Activated naive CD8-positive, alpha-beta T cell (primary cell): ENCODE data around the gene ZNF675.
"Not testable (repeated sequence)": the region's sequence is repeated elsewhere in the genome, so short reads cannot be mapped to it uniquely, and the experiment has no call there.

Experiments
- H3K27ac Mint-ChIP-seq: one replicate; pipeline ENCODE4 v1.8.0; 2021; ENCODE audit warnings: mixed read lengths
- H3K27me3 Mint-ChIP-seq: one replicate; pipeline ENCODE4 v1.8.0; 2021; ENCODE audit warnings: mixed read lengths
- H3K36me3 Mint-ChIP-seq: one replicate; pipeline ENCODE4 v1.8.0; 2021; ENCODE audit warnings: mixed read lengths
- H3K4me1 Mint-ChIP-seq: one replicate; pipeline ENCODE4 v1.8.0; 2021; ENCODE audit warnings: low read depth, mixed read lengths
- H3K4me3 Mint-ChIP-seq: one replicate; pipeline ENCODE4 v1.8.0; 2021; ENCODE audit warnings: mild to moderate bottlenecking, mixed read lengths
- H3K9me3 Mint-ChIP-seq: one replicate; pipeline ENCODE4 v1.8.0; 2021; ENCODE audit warnings: low read depth, mixed read lengths

ZNF675 gene

GRCh38 chr19:23686621-23687423 is at the start of gene ZNF675:
Gene ZNF675, minus strand, starts transcription at chr19:23687212. Its CDS starts 179 bp downstream, at chr19:23687033.
- peaks cover 42% of the 10 kb centered on the region for H3K4me1 Mint-ChIP-seq
- peak within 1 kb of the TSS; percentile 98 for H3K27ac Mint-ChIP-seq
- H3K36me3 Mint-ChIP-seq = peaks cover 10% of the 10 kb centered on the region
- no peaks in the 10 kb centered on the region for H3K27me3 Mint-ChIP-seq
- H3K4me3 Mint-ChIP-seq = peak within 1 kb of the TSS; percentile 99
- no peaks in the 10 kb centered on the region for H3K9me3 Mint-ChIP-seq

GRCh38 chr19:23730729-23731465 is 43.9 kb upstream of the ZNF675 start:
- not testable (repeated sequence) for H3K4me1 Mint-ChIP-seq, H3K27me3 Mint-ChIP-seq, H3K27ac Mint-ChIP-seq, H3K4me3 Mint-ChIP-seq
- peaks cover 12% of the 10 kb centered on the region for H3K36me3 Mint-ChIP-seq
- H3K9me3 Mint-ChIP-seq = peaks cover 17% of the 10 kb centered on the region

- not testable (repeated sequence) for H3K36me3 Mint-ChIP-seq, H3K4me1 Mint-ChIP-seq, H3K27ac Mint-ChIP-seq, H3K9me3 Mint-ChIP-seq, H3K4me3 Mint-ChIP-seq, H3K27me3 Mint-ChIP-seq
Observed at GRCh38 chr19:23724161-23724560, 37.1 kb upstream of the ZNF675 start.

DNA sequence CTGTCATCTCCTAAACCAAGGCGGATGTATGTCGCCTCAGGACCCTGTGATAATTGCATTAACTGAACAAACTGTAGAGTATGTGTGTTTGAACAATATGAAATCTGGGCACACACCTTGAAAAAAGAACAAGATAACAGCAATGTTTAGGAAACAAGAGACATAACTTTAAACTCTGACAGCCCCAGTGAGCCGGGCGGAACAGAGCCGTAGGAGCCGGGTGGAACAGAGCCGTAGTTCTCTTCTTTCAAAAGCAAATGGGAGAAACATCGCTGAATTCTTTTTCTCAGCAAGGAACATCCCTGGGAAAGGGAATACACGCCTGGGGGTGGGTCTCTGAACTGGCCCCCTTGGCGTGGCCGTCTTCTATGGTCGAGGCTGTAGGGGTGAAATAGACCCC is 31.8 kb upstream of the ZNF675 start:
- peaks cover 9% of the 10 kb centered on the region for H3K4me1 Mint-ChIP-seq
- no peak overlapping the region for H3K4me3 Mint-ChIP-seq
- H3K9me3 Mint-ChIP-seq = no peaks in the 10 kb centered on the region
- H3K27ac Mint-ChIP-seq = no peak overlapping the region
- peaks cover 4% of the 10 kb centered on the region for H3K27me3 Mint-ChIP-seq
- H3K36me3 Mint-ChIP-seq = peaks cover 3% of the 10 kb centered on the region

GRCh38 chr19:23716792-23717191 is 29.8 kb upstream of the ZNF675 start:
- Mint-ChIP-seq H3K9me3 (no peaks in the 10 kb centered on the region), H3K27me3 (peaks cover 4% of the 10 kb centered on the region), H3K27ac (no peak overlapping the region), H3K4me3 (no peak overlapping the region), H3K4me1 (peaks cover 9% of the 10 kb centered on the region), H3K36me3 (peaks cover 3% of the 10 kb centered on the region)

DNA sequence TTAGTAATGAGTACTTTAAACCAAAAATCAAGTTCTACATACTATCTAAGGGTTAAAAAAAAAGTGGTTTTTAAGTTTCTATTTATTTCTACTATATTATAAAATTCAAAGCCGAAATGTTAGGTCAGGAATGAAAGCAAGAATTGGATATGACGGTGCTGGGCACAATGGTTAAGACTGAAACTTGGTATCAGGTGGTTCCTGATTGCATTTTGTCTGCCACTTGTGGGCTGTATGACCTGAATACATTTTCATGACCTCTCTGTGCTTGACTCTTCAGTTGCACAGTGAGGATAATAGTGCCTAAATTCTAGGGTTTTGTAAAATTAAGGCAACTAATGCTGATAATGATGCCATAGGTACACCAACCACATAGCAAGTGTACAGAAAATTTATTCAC is 22.3 kb upstream of the ZNF675 start:
- H3K4me1 Mint-ChIP-seq = no peaks in the 10 kb centered on the region
- peaks cover 8% of the 10 kb centered on the region for H3K36me3 Mint-ChIP-seq
- no peak overlapping the region for H3K4me3 Mint-ChIP-seq
- no peak overlapping the region for H3K27ac Mint-ChIP-seq
- H3K9me3 Mint-ChIP-seq = no peaks in the 10 kb centered on the region
- no peaks in the 10 kb centered on the region for H3K27me3 Mint-ChIP-seq

DNA sequence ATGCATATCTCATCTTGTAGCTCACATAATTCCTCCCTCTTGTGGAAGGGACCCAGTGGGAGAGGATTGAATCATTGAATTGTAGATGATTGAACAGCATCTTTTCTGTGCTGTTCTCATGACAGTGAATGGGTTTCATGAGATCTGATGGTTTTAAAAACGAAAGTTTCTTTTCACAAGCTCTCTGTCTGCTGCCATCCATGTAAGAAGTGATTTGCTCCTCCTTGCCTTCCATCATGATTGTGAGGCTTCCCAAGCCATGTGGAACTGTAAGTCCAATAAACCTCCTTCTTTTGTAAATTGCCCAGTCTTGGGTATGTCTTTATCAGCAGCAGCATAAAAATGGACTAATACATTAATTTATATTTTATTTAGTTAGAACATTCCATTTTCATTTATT is 19.6 kb upstream of the ZNF675 start:
- H3K36me3 Mint-ChIP-seq = peaks cover 8% of the 10 kb centered on the region
- no peaks in the 10 kb centered on the region for H3K9me3 Mint-ChIP-seq
- H3K4me1 Mint-ChIP-seq = no peaks in the 10 kb centered on the region
- peaks cover 2% of the 10 kb centered on the region for H3K27me3 Mint-ChIP-seq
- no peak overlapping the region for H3K4me3 Mint-ChIP-seq
- no peak overlapping the region for H3K27ac Mint-ChIP-seq

GRCh38 chr19:23699521-23699860 is 12.5 kb upstream of the ZNF675 start:
- H3K4me3 Mint-ChIP-seq = peak overlapping the region; percentile 30
- H3K9me3 Mint-ChIP-seq = no peaks in the 10 kb centered on the region
- no peaks in the 10 kb centered on the region for H3K4me1 Mint-ChIP-seq
- H3K27ac Mint-ChIP-seq = no peak overlapping the region
- H3K27me3 Mint-ChIP-seq = peaks cover 2% of the 10 kb centered on the region
- peaks cover 17% of the 10 kb centered on the region for H3K36me3 Mint-ChIP-seq

- Mint-ChIP-seq H3K4me1 (no peaks in the 10 kb centered on the region), H3K4me3 (peak overlapping the region; percentile 47), H3K27ac (peak overlapping the region; percentile 66), H3K36me3 (peaks cover 16% of the 10 kb centered on the region), H3K27me3 (peaks cover 2% of the 10 kb centered on the region), H3K9me3 (no peaks in the 10 kb centered on the region)
Observed at GRCh38 chr19:23698711-23699520, 11.9 kb upstream of the ZNF675 start.

GRCh38 chr19:23692937-23693336 is 5.9 kb upstream of the ZNF675 start:
- not testable (repeated sequence) for H3K4me1 Mint-ChIP-seq, H3K9me3 Mint-ChIP-seq, H3K4me3 Mint-ChIP-seq, H3K27ac Mint-ChIP-seq, H3K27me3 Mint-ChIP-seq, H3K36me3 Mint-ChIP-seq

DNA sequence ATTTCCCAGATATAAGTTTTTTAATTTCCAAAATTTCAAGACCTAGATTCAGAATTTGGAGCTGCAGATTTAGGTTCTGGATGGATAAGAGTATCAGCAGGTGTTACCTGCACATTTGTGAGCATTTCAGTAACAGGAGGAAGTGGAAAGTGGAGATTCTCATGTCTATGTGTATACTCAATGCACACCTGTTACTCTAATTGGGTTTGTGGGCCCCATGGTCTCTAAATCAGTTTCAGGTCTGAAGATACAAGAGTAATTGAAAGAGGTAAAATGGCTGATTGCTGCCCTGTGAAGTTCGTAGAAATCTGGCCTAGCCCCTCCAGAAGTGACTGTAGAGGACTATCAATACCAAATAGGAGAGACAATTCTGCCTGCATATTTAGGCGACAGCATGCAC is 13.9 kb downstream of the ZNF675 start:
- no peak overlapping the region for H3K27ac Mint-ChIP-seq
- no peak overlapping the region for H3K4me3 Mint-ChIP-seq
- H3K4me1 Mint-ChIP-seq = peaks cover 25% of the 10 kb centered on the region
- H3K9me3 Mint-ChIP-seq = peaks cover 18% of the 10 kb centered on the region
- no peaks in the 10 kb centered on the region for H3K27me3 Mint-ChIP-seq
- H3K36me3 Mint-ChIP-seq = peaks cover 59% of the 10 kb centered on the region

DNA sequence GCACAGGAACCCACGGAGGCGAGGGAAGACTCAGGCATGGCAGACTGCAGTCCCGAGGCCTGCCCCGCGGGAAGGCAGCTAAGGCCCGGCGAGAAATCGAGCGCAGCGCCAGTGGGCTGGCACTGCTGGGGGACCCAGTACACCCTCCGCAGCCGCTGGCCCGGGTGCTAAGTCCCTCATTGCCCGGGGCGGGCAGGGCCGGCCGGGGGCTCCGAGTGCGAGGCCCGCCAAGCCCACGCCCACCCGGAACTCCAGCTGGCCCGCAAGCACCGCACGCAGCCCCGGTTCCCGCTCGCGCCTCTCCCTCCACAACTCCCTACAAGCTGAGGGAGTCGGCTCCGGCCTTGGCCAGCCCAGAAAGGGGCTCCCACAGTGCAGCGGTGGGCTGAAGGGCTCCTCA is 18.4 kb downstream of the ZNF675 start:
- Mint-ChIP-seq H3K4me1 (peaks cover 12% of the 10 kb centered on the region), H3K36me3 (peaks cover 58% of the 10 kb centered on the region)
- not testable (repeated sequence) for H3K9me3 Mint-ChIP-seq, H3K4me3 Mint-ChIP-seq, H3K27me3 Mint-ChIP-seq, H3K27ac Mint-ChIP-seq

GRCh38 chr19:23665651-23666410 is 21.2 kb downstream of the ZNF675 start:
- Mint-ChIP-seq H3K36me3 (peaks cover 50% of the 10 kb centered on the region), H3K27me3 (no peaks in the 10 kb centered on the region), H3K4me1 (peaks cover 3% of the 10 kb centered on the region), H3K27ac (no peak overlapping the region), H3K9me3 (peaks cover 17% of the 10 kb centered on the region), H3K4me3 (no peak overlapping the region)

DNA sequence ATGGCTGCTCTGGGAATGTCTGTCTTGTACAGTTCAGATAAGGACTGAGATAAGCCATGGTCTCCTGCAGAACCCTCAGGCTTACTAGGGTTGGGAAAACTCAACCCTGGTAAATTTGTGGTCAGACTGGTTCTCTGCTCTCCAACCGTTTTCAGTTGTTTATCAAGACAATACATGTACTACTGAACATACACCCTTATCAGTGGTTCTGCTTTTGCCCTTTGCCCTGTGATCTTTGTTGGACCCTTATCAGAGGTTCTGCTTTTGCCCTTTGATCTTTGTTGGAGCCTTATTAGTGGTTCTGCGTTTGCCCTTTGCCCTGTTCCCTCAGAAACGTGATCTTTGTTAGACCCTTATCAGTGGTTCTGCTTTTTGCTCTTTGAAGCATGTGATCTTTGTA is 37.2 kb downstream of the ZNF675 start:
- not testable (repeated sequence) for H3K4me3 Mint-ChIP-seq, H3K27me3 Mint-ChIP-seq, H3K4me1 Mint-ChIP-seq, H3K27ac Mint-ChIP-seq
- peaks cover 36% of the 10 kb centered on the region for H3K9me3 Mint-ChIP-seq
- H3K36me3 Mint-ChIP-seq = peaks cover 30% of the 10 kb centered on the region
